Stimulated activated naive B cell treated with anti-CD40 and anti-IgM and Interleukin-4, amounts not matched to agents 10 μg/mL and 1 μg/mL and 100 μg/mL, for 72 hours (primary cell): ENCODE data around the gene RNASET2.

ENCODE experiments used
- ATAC-seq, 2 donors: fragments of 150-1000 bp; cut with Tn5 transposase; replicated peaks; 2 replicates each; pipeline ENCODE4 v1.10.0; 2021; ENCODE audit warnings: moderate library complexity in 1 of 2
- DNase-seq: peaks from one replicate; pipeline ENCODE4 v3.0.0; 2021
- H3K27ac Mint-ChIP-seq: one replicate; pipeline ENCODE4 v1.8.0; 2022; ENCODE audit warnings: mild to moderate bottlenecking, mixed read lengths
- H3K27me3 Mint-ChIP-seq, 2 donors: one replicate each; pipeline ENCODE4 v1.8.0; 2022; ENCODE audit warnings: mixed read lengths in 2 of 2
- H3K36me3 Mint-ChIP-seq, 2 donors: one replicate each; pipeline ENCODE4 v1.8.0; 2022; ENCODE audit warnings: mixed read lengths in 2 of 2, mild to moderate bottlenecking in 1 of 2
- H3K4me1 Mint-ChIP-seq, 2 donors: one replicate each; pipeline ENCODE4 v1.8.0; 2022; ENCODE audit warnings: mixed read lengths in 2 of 2, mild to moderate bottlenecking in 1 of 2
- H3K4me3 Mint-ChIP-seq, 2 donors: one replicate each; pipeline ENCODE4 v1.8.0; 2022; ENCODE audit warnings: mild to moderate bottlenecking in 2 of 2, mixed read lengths in 2 of 2, moderate library complexity in 1 of 2
- H3K9me3 Mint-ChIP-seq, 2 donors: one replicate each; pipeline ENCODE4 v1.8.0; 2022; ENCODE audit warnings: mixed read lengths in 2 of 2, mild to moderate bottlenecking in 1 of 2

Gene RNASET2

DNA sequence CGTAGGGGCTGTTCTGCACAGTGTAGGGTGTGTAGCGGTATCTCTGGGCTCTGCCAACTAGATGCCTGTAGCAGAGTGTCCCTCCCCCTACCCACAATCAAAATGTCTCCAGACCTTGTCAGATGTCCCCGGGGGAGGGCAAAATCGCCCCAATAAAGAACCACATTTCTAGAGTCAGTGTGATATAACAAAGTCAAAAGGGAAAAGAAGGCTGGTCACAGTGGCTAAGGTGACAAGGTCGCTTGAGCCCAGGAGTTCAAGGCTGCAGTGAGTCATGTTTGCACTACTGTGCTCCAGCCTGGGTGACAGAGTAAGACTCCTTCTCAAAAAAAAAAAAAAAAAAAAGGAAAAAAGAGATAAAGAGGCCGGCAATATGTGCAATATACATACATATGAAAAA, 31.1 kb upstream of the RNASET2 start:
- ATAC-seq (no peak), DNase-seq (no peak)
- H3K36me3 Mint-ChIP-seq, result peaks cover 2 to 5% of the 10 kb centered on the region in 2 donors
- H3K9me3 Mint-ChIP-seq, result no peaks in the 10 kb centered on the region
- no peak overlapping the region for H3K4me3 Mint-ChIP-seq
- no peaks in the 10 kb centered on the region for H3K27me3 Mint-ChIP-seq
- no peak overlapping the region for H3K27ac Mint-ChIP-seq
- H3K4me1 Mint-ChIP-seq, result peaks cover 5 to 13% of the 10 kb centered on the region in 2 donors

DNA sequence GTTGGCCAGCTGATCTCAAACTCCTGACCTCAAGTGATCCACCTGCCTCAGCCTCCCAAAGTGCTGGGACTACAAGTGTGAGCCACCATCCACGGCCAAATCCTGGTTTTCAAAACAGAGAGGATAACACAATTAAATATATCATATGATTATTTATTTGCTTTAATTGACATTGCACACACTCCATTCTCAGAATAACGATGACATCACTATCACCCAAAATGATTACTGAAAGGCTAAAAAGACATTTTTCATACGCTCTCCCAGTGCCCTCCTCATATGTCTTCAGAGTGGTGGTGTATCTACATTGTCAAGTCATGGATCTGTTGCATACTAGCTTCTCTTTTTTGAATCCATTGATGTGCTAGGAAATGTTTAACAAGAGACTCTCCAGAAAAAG, 24.4 kb upstream of the RNASET2 start:
- Mint-ChIP-seq H3K36me3 (peaks cover 6 to 8% of the 10 kb centered on the region in 2 donors), H3K9me3 (no peaks in the 10 kb centered on the region), H3K27ac (no peak overlapping the region)

DNA sequence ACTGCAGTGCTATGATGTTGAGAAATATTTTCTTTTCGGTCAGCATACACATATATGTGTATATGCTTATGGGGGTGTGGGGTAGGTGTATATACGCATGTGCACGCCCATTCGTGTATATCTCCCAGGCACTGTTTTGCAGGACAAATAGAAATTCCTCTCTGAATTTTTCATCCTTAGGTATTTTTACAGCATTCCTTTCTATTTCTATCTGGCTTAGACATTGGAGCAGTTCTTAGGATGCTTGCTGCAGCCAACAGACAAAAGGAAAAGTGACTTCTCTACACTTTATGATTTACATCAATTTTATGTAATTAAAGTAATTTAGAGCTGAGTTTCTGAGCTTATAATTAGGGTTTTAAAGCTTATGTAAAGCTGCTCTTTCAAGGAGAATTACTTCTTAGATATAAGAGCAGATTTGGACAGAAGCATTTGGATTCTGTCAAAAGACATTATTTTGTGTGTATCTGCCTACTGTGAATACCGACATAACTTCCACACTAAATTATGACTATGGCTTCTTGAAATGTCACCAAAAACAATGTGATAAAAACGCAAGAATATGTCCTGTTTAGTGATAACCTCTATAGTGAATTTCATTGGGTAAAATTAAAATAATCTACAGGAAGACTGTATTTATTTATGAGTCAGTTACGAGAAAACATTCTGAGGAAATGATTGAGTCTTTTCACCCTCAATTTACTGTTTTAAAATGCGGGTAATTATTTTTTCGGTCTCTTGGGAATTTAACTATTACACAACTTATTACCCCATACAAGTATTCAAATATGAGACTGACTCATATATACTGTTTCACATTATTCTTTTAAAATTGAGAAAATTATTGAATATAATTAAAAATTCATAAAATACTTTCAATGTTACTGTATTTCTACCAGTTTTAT, 21.5 kb upstream of the RNASET2 start:
- H3K36me3 Mint-ChIP-seq, result peaks cover 4 to 6% of the 10 kb centered on the region in 2 donors
- no peak overlapping the region for H3K27ac Mint-ChIP-seq
- H3K27me3 Mint-ChIP-seq, result no peaks in the 10 kb centered on the region

More for the DNA sequence above, 24.4 kb upstream of the RNASET2 start:
- ATAC-seq (no peak), DNase-seq (no peak)
- no peaks in the 10 kb centered on the region for H3K27me3 Mint-ChIP-seq
- no peak overlapping the region for H3K4me3 Mint-ChIP-seq
- no peaks in the 10 kb centered on the region for H3K4me1 Mint-ChIP-seq

GRCh38 chr6:166976636-166977035, 20.3 kb upstream of the RNASET2 start:
- ATAC-seq, result no peak
- Mint-ChIP-seq H3K27ac (no peak overlapping the region), H3K36me3 (peaks cover 3 to 4% of the 10 kb centered on the region in 2 donors), H3K27me3 (no peaks in the 10 kb centered on the region), H3K4me3 (no peak overlapping the region), H3K9me3 (no peaks in the 10 kb centered on the region), H3K4me1 (no peaks in the 10 kb centered on the region)
- DNase-seq, result no peak

More for the DNA sequence above, 21.5 kb upstream of the RNASET2 start:
- Mint-ChIP-seq H3K4me3 (no peak overlapping the region), H3K4me1 (no peaks in the 10 kb centered on the region), H3K9me3 (no peaks in the 10 kb centered on the region)
- no peak for DNase-seq
- ATAC-seq, result no peak

DNA sequence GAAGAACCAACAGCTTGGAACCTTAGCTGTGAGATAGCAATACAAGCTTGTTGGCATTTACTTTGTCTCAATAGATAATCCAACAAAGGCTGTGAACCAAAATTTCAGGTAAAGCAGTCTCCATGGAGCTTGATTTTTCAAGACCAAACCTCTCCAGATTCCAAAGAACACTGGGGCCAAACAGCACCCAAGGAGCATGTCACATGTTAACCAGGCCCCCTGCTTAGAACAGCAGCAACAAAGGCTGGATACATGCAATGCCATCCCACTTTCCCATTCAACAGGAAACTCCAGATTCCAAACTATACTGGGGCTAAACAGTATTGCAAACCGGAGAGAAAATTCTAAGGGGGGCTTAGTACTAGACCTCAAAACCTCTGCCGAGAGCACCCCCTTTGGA, 15.8 kb upstream of the RNASET2 start:
- H3K27ac Mint-ChIP-seq, result no peak overlapping the region
- H3K9me3 Mint-ChIP-seq, result peaks cover 0 to 2% of the 10 kb centered on the region in 2 donors
- no peak overlapping the region for H3K4me3 Mint-ChIP-seq
- DNase-seq, result no peak
- no peaks in the 10 kb centered on the region for H3K27me3 Mint-ChIP-seq
- peaks cover 0 to 3% of the 10 kb centered on the region in 2 donors for H3K36me3 Mint-ChIP-seq
- ATAC-seq, result no peak
- peaks cover 6 to 24% of the 10 kb centered on the region in 2 donors for H3K4me1 Mint-ChIP-seq

DNA sequence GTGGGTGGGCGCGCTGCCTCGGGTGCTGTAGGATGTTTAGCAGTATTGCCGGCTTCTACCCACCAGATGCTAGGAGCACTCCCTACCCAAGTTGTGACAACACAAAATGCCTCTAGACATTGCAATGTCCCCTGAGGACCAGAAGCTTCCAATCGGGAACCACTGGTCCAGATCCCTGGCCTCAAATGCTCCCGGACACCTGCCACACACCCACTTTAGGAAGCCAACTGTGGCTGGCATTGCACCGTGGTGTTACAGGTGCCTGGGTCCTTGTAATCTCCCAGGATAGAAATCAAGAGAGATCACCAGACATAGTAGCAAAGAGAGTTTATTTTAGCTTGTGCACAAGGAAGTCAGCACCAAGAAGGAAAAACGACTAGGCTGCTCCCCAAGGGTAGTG, 14.9 kb upstream of the RNASET2 start:
- no peak overlapping the region for H3K4me3 Mint-ChIP-seq

GRCh38 chr6:166970776-166971175, 14.4 kb upstream of the RNASET2 start:
- Mint-ChIP-seq H3K4me1 (peaks cover 6 to 24% of the 10 kb centered on the region in 2 donors), H3K27me3 (no peaks in the 10 kb centered on the region), H3K36me3 (peaks cover 2 to 3% of the 10 kb centered on the region in 2 donors), H3K4me3 (no peak overlapping the region), H3K9me3 (peaks cover 2 to 7% of the 10 kb centered on the region in 2 donors), H3K27ac (no peak overlapping the region)
- DNase-seq (no peak), ATAC-seq (no peak)

More for the DNA sequence above, 14.9 kb upstream of the RNASET2 start:
- peaks cover 6 to 24% of the 10 kb centered on the region in 2 donors for H3K4me1 Mint-ChIP-seq
- no peak overlapping the region for H3K27ac Mint-ChIP-seq
- DNase-seq (no peak), ATAC-seq (no peak)
- peaks cover 2 to 3% of the 10 kb centered on the region in 2 donors for H3K36me3 Mint-ChIP-seq
- peaks cover 2 to 3% of the 10 kb centered on the region in 2 donors for H3K9me3 Mint-ChIP-seq
- H3K27me3 Mint-ChIP-seq, result no peaks in the 10 kb centered on the region

GRCh38 chr6:166970091-166970490, 13.7 kb upstream of the RNASET2 start:
- no peak overlapping the region for H3K27ac Mint-ChIP-seq
- no peaks in the 10 kb centered on the region for H3K27me3 Mint-ChIP-seq
- H3K4me1 Mint-ChIP-seq, result peaks cover 6 to 24% of the 10 kb centered on the region in 2 donors
- no peak for ATAC-seq
- H3K9me3 Mint-ChIP-seq, result peaks cover 2 to 7% of the 10 kb centered on the region in 2 donors
- H3K4me3 Mint-ChIP-seq, result no peak overlapping the region
- H3K36me3 Mint-ChIP-seq, result peaks cover 2 to 3% of the 10 kb centered on the region in 2 donors
- no peak for DNase-seq

GRCh38 chr6:166969390-166970002, 13.1 kb upstream of the RNASET2 start:
- ATAC-seq (peak; percentile 16 to 25), DNase-seq (no peak)
- Mint-ChIP-seq H3K36me3 (peaks cover 2 to 3% of the 10 kb centered on the region in 2 donors), H3K9me3 (peaks cover 2 to 7% of the 10 kb centered on the region in 2 donors), H3K27ac (no peak overlapping the region), H3K27me3 (no peaks in the 10 kb centered on the region), H3K4me1 (peaks cover 6 to 24% of the 10 kb centered on the region in 2 donors), H3K4me3 (no peak overlapping the region)

GRCh38 chr6:166966268-166966667, 9.9 kb upstream of the RNASET2 start:
- no peaks in the 10 kb centered on the region for H3K27me3 Mint-ChIP-seq
- no peak overlapping the region for H3K4me3 Mint-ChIP-seq
- H3K36me3 Mint-ChIP-seq, result peaks cover 2 to 3% of the 10 kb centered on the region in 2 donors
- peaks cover 6 to 31% of the 10 kb centered on the region in 2 donors for H3K4me1 Mint-ChIP-seq
- DNase-seq (no peak), ATAC-seq (no peak)
- peak overlapping the region; percentile 39 for H3K27ac Mint-ChIP-seq
- peaks cover 2 to 7% of the 10 kb centered on the region in 2 donors for H3K9me3 Mint-ChIP-seq

GRCh38 chr6:166960609-166960978, 4.2 kb upstream of the RNASET2 start:
- peak overlapping the region; percentile 97 for H3K27ac Mint-ChIP-seq
- peaks cover 32 to 54% of the 10 kb centered on the region in 2 donors for H3K4me1 Mint-ChIP-seq
- no peak for DNase-seq
- H3K9me3 Mint-ChIP-seq, result no peaks in the 10 kb centered on the region
- no peaks in the 10 kb centered on the region for H3K27me3 Mint-ChIP-seq
- H3K36me3 Mint-ChIP-seq, result no peaks in the 10 kb centered on the region
- peak overlapping the region in 1 of 2 donors; percentile 41 for H3K4me3 Mint-ChIP-seq
- ATAC-seq, result no peak

DNA sequence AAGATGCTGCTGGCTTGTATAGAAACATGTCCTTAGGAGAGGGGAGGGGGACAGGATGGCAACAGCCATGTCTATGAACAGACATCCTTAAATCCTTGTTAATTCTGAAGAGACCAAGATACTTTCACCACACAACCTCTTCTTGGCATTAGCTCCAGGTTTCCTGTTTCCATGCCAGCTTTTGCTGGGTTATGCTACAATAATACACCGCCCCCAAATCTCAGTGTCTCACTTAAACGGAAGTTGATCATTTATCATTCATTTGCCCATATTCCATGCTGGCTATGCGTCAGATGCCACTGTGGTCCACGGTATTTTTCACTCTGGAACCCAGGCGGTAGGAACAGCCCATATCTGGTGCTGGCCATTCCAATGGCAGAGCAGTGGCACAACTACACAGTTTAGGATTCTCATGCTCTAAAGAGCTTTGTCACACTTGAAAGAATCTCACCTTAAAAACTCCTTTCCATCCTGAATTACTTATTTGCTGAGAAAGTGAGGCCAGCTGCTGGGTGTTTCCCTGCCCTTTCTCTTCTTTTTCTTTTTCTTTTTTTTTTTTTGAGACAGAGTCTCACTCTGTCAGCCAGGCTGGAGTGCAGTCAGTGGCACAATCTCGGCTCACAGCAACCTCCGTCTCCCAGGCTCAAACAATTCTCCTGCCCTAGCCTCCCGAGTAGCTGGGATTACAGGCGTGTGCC, 3.7 kb upstream of the RNASET2 start:
- peaks cover 36 to 59% of the 10 kb centered on the region in 2 donors for H3K4me1 Mint-ChIP-seq
- H3K27ac Mint-ChIP-seq, result peak overlapping the region; percentile 97
- H3K4me3 Mint-ChIP-seq, result peak overlapping the region in 1 of 2 donors; percentile 95
- H3K36me3 Mint-ChIP-seq, result peaks cover 0 to 4% of the 10 kb centered on the region in 2 donors
- DNase-seq (no peak), ATAC-seq (no peak)
- no peaks in the 10 kb centered on the region for H3K9me3 Mint-ChIP-seq
- no peaks in the 10 kb centered on the region for H3K27me3 Mint-ChIP-seq

DNA sequence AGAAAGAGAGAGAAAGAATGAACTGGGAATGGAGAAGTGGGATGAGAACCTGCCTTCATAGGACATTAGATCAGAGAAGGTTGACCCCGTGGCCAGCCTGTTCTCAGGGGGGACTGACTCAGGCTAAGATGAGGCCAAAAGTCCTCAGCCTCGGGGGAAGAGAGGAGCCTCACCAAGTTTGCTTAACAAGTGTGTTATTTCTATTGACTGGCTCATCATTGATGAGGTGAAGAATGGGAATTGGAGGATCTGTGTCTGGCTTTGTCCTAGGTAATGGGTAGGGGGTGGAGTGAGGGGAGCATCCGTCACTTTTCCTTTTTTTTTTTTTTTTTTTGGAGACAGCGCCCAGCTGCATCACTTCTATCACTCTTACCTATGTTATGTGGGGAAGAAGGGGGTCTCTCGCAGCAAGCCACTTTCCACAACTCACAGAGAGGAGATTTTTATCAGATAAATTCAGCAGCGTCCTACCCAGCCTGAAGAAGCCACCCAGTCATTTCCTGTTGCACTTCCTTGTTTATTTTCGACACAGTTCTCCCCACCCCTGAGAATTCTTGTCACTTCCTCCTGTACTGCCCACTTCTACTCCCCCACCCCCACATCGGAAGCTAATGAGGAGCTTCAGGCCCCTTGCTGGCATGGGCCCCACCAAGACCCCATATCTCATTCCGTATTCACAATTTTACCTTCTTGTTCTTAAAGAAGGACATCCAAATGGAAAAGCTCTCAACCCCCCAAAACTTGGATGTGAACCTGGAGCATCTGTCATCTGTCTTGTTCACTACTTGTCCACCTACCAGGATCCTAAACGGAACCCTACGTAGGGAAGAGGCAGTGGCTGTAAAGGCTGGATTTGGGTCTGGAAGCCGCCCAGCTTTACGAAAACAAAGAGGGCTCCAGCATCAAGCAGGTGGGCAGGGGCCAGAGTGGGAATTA, 2.8 kb upstream of the RNASET2 start:
- peak; percentile 41 for DNase-seq
- H3K4me1 Mint-ChIP-seq, result peaks cover 40 to 65% of the 10 kb centered on the region in 2 donors

More for the DNA sequence above, 2.8 kb upstream of the RNASET2 start:
- ATAC-seq, result peak; percentile 14 to 36
- peak overlapping the region; percentile 84 to 95 for H3K4me3 Mint-ChIP-seq
- peak overlapping the region; percentile 97 for H3K27ac Mint-ChIP-seq
- peaks cover 0 to 6% of the 10 kb centered on the region in 2 donors for H3K36me3 Mint-ChIP-seq
- H3K9me3 Mint-ChIP-seq, result no peaks in the 10 kb centered on the region
- no peaks in the 10 kb centered on the region for H3K27me3 Mint-ChIP-seq
